Esophagus squamous epithelium (tissue), 5 donors: ENCODE data around the gene KDF1. TPM values are rescaled to one million over a fixed set of nuclear protein-coding genes. Genes with fewer than 3 reads are reported as not detected.

Experiments
- DNase-seq: peaks from one replicate; lab custom pipeline; 2025; lab: John Stamatoyannopoulos, UW
- H3K27ac ChIP-seq, 4 donors: fragments of 200-600 bp; sonication (generic); one replicate each; pipeline ENCODE4 v1.5.1; 2016 to 2019; ENCODE audit warnings: mild to moderate bottlenecking in 1 of 4
- H3K27me3 ChIP-seq, 4 donors: fragments of 200-600 bp; sonication (generic); 1 replicate in 3 of 4; 2 replicates in 1 of 4; pipeline versions ENCODE4 v1.5.1 to v1.6.0; 2017 to 2021; ENCODE audit warnings: antibody characterized with exemption in 1 of 4
- H3K36me3 ChIP-seq, 3 donors: fragments of 200-600 bp; sonication (generic); one replicate each; pipeline ENCODE4 v1.5.1; 2016 to 2019
- H3K4me1 ChIP-seq, 3 donors: fragments of 200-600 bp; sonication (generic); one replicate each; pipeline ENCODE4 v1.5.1; 2017 to 2019
- H3K4me3 ChIP-seq, 4 donors: fragments of 200-600 bp; sonication (generic); 1 replicate in 3 of 4; 2 replicates in 1 of 4; pipeline ENCODE4 v1.5.1; 2016 to 2019; ENCODE audit warnings: mild to moderate bottlenecking in 2 of 4, moderate library complexity in 1 of 4
- H3K9me3 ChIP-seq, 3 donors: fragments of 200-600 bp; sonication (generic); one replicate each; pipeline ENCODE4 v1.5.1; 2016 to 2019
- POLR2A ChIP-seq, 4 donors: fragments of 450-650 bp; IDR thresholded peaks; one replicate each; pipeline ENCODE4 v1.6.1; 2017; ENCODE audit warnings: antibody characterized with exemption in 4 of 4, mild to moderate bottlenecking in 4 of 4, moderate library complexity in 3 of 4
- WGBS, 2 donors: methylation state at CpG; one replicate each; pipeline ENCODE4 v1.1.5; 2018; 5-methylcytosine and 5-hydroxymethylcytosine counted together
- intact Hi-C: fragments of 100-400 bp; cut with DNase I; formaldehyde crosslinking; loops from one replicate; pipeline ENCODE4 v1.15.0; 2022
- total RNA-seq, 4 donors: library from RNA; depleted of rRNA; stranded (reverse); fragments of >200 nt; gene quantifications; one replicate each; pipeline ENCODE4 v1.1.0, GENCODE V29; 2016
- TF ChIP-seq, protein P1 (sequence below), 6 experiments: fragments of 450-650 bp in 4 of 6; fragments of 200-600 bp in 2 of 6; sonication (generic) in 2 of 6; IDR thresholded peaks; one replicate each; pipeline ENCODE4 v1.5.1; 2016 to 2019; ENCODE audit warnings: antibody characterized with exemption in 6 of 6, mild to moderate bottlenecking in 4 of 6, moderate library complexity in 4 of 6
- donor health status: DM: yes; HTN: yes; CAD: no.

Gene KDF1
- total RNA-seq, 4 donors from 2014 or later: 18.4 to 25.6 (median 19.6) TPM

DNA sequence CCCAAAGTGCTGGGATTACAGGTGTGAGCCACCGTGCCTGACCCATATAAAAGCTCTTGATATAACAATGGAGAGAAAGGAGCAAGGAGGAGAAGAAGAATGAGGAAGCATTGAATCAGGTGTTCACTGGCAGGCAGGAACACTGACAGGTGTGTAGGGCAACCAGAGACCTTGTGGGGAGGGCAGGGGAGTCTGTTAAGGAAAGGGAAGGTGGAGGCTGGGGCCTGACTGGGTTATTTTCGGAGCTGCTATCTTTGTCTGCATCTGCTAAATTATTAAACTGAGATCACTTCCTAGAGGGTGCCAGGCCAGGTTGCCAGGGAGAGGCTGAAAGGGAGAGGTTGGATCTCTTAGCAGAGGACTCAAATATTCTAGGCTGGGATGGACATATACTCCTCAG is 26.4 kb upstream of the KDF1 start:
- 25 to 73% methylated on average over 1 to 2 of the region's 2 CpGs for WGBS, 2 donors
- intact Hi-C loops: no loop called here
- no peak overlapping the region for H3K27ac ChIP-seq
- H3K9me3 ChIP-seq: no peaks in the 10 kb centered on the region
- H3K36me3 ChIP-seq: no peaks in the 10 kb centered on the region
- H3K4me1 ChIP-seq: no peaks in the 10 kb centered on the region
- no peak for DNase-seq
- no peak overlapping the region for H3K4me3 ChIP-seq
- TF ChIP-seq, protein P1, sequence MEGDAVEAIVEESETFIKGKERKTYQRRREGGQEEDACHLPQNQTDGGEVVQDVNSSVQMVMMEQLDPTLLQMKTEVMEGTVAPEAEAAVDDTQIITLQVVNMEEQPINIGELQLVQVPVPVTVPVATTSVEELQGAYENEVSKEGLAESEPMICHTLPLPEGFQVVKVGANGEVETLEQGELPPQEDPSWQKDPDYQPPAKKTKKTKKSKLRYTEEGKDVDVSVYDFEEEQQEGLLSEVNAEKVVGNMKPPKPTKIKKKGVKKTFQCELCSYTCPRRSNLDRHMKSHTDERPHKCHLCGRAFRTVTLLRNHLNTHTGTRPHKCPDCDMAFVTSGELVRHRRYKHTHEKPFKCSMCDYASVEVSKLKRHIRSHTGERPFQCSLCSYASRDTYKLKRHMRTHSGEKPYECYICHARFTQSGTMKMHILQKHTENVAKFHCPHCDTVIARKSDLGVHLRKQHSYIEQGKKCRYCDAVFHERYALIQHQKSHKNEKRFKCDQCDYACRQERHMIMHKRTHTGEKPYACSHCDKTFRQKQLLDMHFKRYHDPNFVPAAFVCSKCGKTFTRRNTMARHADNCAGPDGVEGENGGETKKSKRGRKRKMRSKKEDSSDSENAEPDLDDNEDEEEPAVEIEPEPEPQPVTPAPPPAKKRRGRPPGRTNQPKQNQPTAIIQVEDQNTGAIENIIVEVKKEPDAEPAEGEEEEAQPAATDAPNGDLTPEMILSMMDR (IDR thresholded peaks at IDR 0.05): no peak
- TF ChIP-seq POLR2A (IDR thresholded peaks at IDR 0.05): no peak
- H3K27me3 ChIP-seq: peaks cover 0 to 32% (median 0%) of the 10 kb centered on the region in 4 donors

DNA sequence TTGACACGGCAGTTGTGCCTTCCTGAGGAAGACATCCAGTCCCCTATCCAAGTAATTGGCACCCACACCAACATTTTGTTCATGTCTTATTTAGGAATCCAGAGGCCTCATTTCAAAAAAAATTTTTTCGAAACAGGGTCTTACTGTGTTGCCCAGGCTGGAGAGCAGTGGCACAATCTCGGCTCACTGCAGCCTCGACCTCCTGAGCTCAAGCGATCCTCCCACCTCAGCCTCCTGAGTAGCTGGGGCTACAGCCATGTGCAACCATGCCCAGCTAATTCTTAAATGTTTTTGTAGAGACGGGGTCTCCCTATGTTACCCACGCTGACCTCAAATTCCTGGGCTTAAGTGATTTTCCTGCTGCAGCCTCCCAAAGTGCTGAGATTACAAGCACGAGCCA is 24.0 kb upstream of the KDF1 start:
- H3K36me3 ChIP-seq: no peaks in the 10 kb centered on the region
- TF ChIP-seq, protein P1 (IDR thresholded peaks at IDR 0.05): no peak
- TF ChIP-seq POLR2A (IDR thresholded peaks at IDR 0.05): no peak
- DNase-seq: no peak
- H3K27me3 ChIP-seq: peaks cover 0 to 24% (median 0%) of the 10 kb centered on the region in 4 donors
- H3K9me3 ChIP-seq: no peaks in the 10 kb centered on the region
- H3K4me3 ChIP-seq: no peak overlapping the region
- H3K27ac ChIP-seq: no peak overlapping the region
- H3K4me1 ChIP-seq: peaks cover 0 to 7% (median 0%) of the 10 kb centered on the region in 3 donors
- WGBS, 2 donors: 80 to 89% methylated on average over 6 to 8 of the region's 8 CpGs
- intact Hi-C loops: no loop called here

DNA sequence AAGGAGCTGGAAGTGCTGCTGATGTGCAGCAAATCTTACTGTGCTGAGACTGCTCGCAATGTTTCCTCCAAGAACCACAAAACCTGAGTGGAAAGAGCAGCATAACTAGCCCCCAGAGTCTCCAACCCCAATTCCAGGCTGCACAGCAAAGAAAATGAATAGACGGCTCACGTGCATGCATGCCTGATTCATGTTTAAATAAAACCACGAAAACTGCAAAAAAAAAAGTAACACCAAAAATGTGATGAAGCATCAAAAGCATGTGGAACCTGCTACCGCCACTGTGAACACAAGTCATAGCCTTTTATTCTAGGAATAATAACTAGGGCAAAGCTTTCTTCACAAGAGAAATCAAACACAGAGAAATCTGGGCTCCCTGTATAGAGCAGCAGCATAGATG is 23.6 kb upstream of the KDF1 start:
- Histone ChIP-seq H3K27me3 (peaks cover 0 to 24% (median 0%) of the 10 kb centered on the region in 4 donors), H3K4me3 (no peak overlapping the region), H3K36me3 (no peaks in the 10 kb centered on the region), H3K4me1 (peaks cover 0 to 7% (median 0%) of the 10 kb centered on the region in 3 donors), H3K27ac (no peak overlapping the region), H3K9me3 (no peaks in the 10 kb centered on the region)
- 49 to 51% methylated on average over 5 of the region's 5 CpGs for WGBS, 2 donors
- no peak for DNase-seq
- TF ChIP-seq, protein P1 (IDR thresholded peaks at IDR 0.05): no peak
- no peak for TF ChIP-seq POLR2A (IDR thresholded peaks at IDR 0.05)
- intact Hi-C loops: no loop called here

DNA sequence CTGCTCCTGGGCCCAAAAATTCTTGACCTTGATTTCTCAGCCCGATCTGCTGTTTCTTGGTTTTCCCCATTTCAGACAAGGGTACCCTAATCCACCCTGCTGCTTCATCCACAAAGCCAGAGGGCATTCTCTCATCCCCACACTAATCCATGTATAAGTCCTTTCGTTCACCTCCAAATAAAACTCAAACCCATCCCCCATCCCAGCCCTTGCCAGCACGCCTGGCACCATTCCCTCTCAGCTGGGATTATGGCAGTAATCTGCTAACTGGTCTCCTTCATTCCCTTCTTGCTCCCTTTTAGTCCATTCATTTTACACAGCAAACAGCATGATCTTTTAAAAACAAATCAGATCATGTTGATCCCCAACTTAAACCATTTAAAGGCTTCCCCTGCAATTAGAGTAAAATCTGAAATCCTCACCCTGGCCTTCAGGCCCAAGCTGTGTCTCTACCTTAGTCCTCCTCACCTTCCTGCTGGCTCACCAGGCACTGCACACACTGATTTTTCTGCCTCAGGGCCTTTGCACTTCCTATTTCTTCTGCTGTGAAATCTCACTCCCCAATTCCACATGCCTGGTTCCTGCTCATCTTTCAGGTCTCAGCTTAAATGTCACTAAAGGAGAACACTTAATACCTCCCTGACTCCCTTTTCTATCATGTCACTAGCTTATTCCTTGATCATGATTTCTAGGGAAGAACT is 21.0 kb upstream of the KDF1 start:
- no peak for DNase-seq
- H3K36me3 ChIP-seq: no peaks in the 10 kb centered on the region
- no peak overlapping the region for H3K4me3 ChIP-seq
- no peaks in the 10 kb centered on the region for H3K9me3 ChIP-seq
- intact Hi-C loops: no loop called here
- TF ChIP-seq, protein P1 (IDR thresholded peaks at IDR 0.05): no peak
- TF ChIP-seq POLR2A (IDR thresholded peaks at IDR 0.05): no peak
- WGBS, 2 donors: 47 to 64% methylated on average over 3 of the region's 3 CpGs
- H3K27ac ChIP-seq: no peak overlapping the region
- H3K27me3 ChIP-seq: peaks cover 0 to 20% (median 0%) of the 10 kb centered on the region in 4 donors
- peaks cover 0 to 27% (median 0%) of the 10 kb centered on the region in 3 donors for H3K4me1 ChIP-seq

DNA sequence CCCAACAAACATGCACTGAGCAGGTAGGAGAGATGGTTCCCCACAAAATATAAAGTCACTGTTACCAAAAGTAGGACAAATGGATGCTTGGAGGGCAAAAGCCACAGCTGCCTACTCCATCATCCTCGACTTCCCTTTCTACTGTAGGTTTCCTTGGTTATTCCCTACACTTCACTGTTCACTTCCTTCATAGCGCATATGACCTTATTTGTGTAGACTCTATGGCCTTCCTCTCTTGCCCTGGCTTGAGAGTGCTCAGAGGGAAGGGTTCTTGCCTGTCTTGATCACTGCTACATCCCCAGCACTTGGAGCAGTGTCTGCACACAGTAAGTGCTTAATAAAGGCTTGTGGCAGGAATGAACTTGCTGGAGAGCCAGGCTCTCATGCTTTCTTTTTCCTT is 18.6 kb upstream of the KDF1 start:
- WGBS, 2 donors: 51 to 68% methylated on average over 2 of the region's 2 CpGs
- H3K27ac ChIP-seq: no peak overlapping the region
- H3K4me3 ChIP-seq: no peak overlapping the region
- H3K36me3 ChIP-seq: no peaks in the 10 kb centered on the region
- peaks cover 0 to 28% (median 0%) of the 10 kb centered on the region in 3 donors for H3K4me1 ChIP-seq
- no peaks in the 10 kb centered on the region for H3K9me3 ChIP-seq
- no peak for DNase-seq
- intact Hi-C loops: no loop called here
- TF ChIP-seq POLR2A (IDR thresholded peaks at IDR 0.05): no peak
- TF ChIP-seq, protein P1 (IDR thresholded peaks at IDR 0.05): no peak
- H3K27me3 ChIP-seq: peaks cover 0 to 17% (median 0%) of the 10 kb centered on the region in 4 donors
